Measurements from ENCODE around the gene BLVRA.
"Not testable (repeated sequence)": the region's sequence is repeated elsewhere in the genome, so short reads cannot be mapped to it uniquely, and the experiment has no call there.

Gene BLVRA

GRCh38 chr7:43766564-43766963 is 8.1 kb downstream of the BLVRA start:
- H3K27me3 ChIP-seq (ENCODE audit: control insufficient read depth, insufficient read depth, low read length): no peaks in the 10 kb centered on the region
- no peak overlapping the region for H3K4me3 ChIP-seq (ENCODE audit: low read length)
- H3K27ac ChIP-seq (ENCODE audit: low read depth, low read length): no peak overlapping the region
- H3K4me1 ChIP-seq (ENCODE audit: control insufficient read depth, insufficient read depth, low read length): peaks cover 10% of the 10 kb centered on the region
- no peak overlapping the region for H3K9ac ChIP-seq (ENCODE audit: low read length)
- peaks cover 2% of the 10 kb centered on the region for H3K36me3 ChIP-seq (ENCODE audit: control insufficient read depth, insufficient read depth, low read length)

- no peak overlapping the region for H3K27ac ChIP-seq (ENCODE audit: low read depth, low read length)
- H3K4me3 ChIP-seq (ENCODE audit: low read length): no peak overlapping the region
- H3K36me3 ChIP-seq (ENCODE audit: control insufficient read depth, insufficient read depth, low read length): peaks cover 2% of the 10 kb centered on the region
- no peak overlapping the region for H3K9ac ChIP-seq (ENCODE audit: low read length)
- H3K27me3 ChIP-seq (ENCODE audit: control insufficient read depth, insufficient read depth, low read length): no peaks in the 10 kb centered on the region
- H3K4me1 ChIP-seq (ENCODE audit: control insufficient read depth, insufficient read depth, low read length): peaks cover 10% of the 10 kb centered on the region
Observed at GRCh38 chr7:43767311-43767710, 8.8 kb downstream of the BLVRA start.

GRCh38 chr7:43768201-43768886 is 9.9 kb downstream of the BLVRA start:
- no peak overlapping the region for H3K9ac ChIP-seq (ENCODE audit: low read length)
- H3K4me1 ChIP-seq (ENCODE audit: control insufficient read depth, insufficient read depth, low read length): peaks cover 10% of the 10 kb centered on the region
- no peaks in the 10 kb centered on the region for H3K27me3 ChIP-seq (ENCODE audit: control insufficient read depth, insufficient read depth, low read length)
- no peak overlapping the region for H3K4me3 ChIP-seq (ENCODE audit: low read length)
- H3K27ac ChIP-seq (ENCODE audit: low read depth, low read length): no peak overlapping the region
- peaks cover 4% of the 10 kb centered on the region for H3K36me3 ChIP-seq (ENCODE audit: control insufficient read depth, insufficient read depth, low read length)

GRCh38 chr7:43768887-43769272 is 10.4 kb downstream of the BLVRA start:
- no peaks in the 10 kb centered on the region for H3K27me3 ChIP-seq (ENCODE audit: control insufficient read depth, insufficient read depth, low read length)
- H3K36me3 ChIP-seq (ENCODE audit: control insufficient read depth, insufficient read depth, low read length): peaks cover 4% of the 10 kb centered on the region
- H3K4me1 ChIP-seq (ENCODE audit: control insufficient read depth, insufficient read depth, low read length): peaks cover 10% of the 10 kb centered on the region
- H3K27ac ChIP-seq (ENCODE audit: low read depth, low read length): no peak overlapping the region
- H3K9ac ChIP-seq (ENCODE audit: low read length): no peak overlapping the region
- no peak overlapping the region for H3K4me3 ChIP-seq (ENCODE audit: low read length)

- H3K36me3 ChIP-seq (ENCODE audit: control insufficient read depth, insufficient read depth, low read length): peaks cover 4% of the 10 kb centered on the region
- H3K4me3 ChIP-seq (ENCODE audit: low read length): no peak overlapping the region
- H3K4me1 ChIP-seq (ENCODE audit: control insufficient read depth, insufficient read depth, low read length): peaks cover 10% of the 10 kb centered on the region
- H3K27ac ChIP-seq (ENCODE audit: low read depth, low read length): no peak overlapping the region
- H3K9ac ChIP-seq (ENCODE audit: low read length): no peak overlapping the region
- no peaks in the 10 kb centered on the region for H3K27me3 ChIP-seq (ENCODE audit: control insufficient read depth, insufficient read depth, low read length)
Observed at GRCh38 chr7:43769281-43769680, 10.8 kb downstream of the BLVRA start.

- Histone ChIP-seq H3K27me3 (ENCODE audit: control insufficient read depth, insufficient read depth, low read length) (no peaks in the 10 kb centered on the region), H3K9ac (ENCODE audit: low read length) (no peak overlapping the region), H3K27ac (ENCODE audit: low read depth, low read length) (no peak overlapping the region), H3K4me1 (ENCODE audit: control insufficient read depth, insufficient read depth, low read length) (peaks cover 3% of the 10 kb centered on the region), H3K4me3 (ENCODE audit: low read length) (no peak overlapping the region), H3K36me3 (ENCODE audit: control insufficient read depth, insufficient read depth, low read length) (peaks cover 4% of the 10 kb centered on the region)
Observed at GRCh38 chr7:43769791-43770465, 11.4 kb downstream of the BLVRA start.

- no peak overlapping the region for H3K4me3 ChIP-seq (ENCODE audit: low read length)
- H3K27me3 ChIP-seq (ENCODE audit: control insufficient read depth, insufficient read depth, low read length): no peaks in the 10 kb centered on the region
- no peaks in the 10 kb centered on the region for H3K4me1 ChIP-seq (ENCODE audit: control insufficient read depth, insufficient read depth, low read length)
- no peak overlapping the region for H3K9ac ChIP-seq (ENCODE audit: low read length)
- H3K36me3 ChIP-seq (ENCODE audit: control insufficient read depth, insufficient read depth, low read length): peaks cover 4% of the 10 kb centered on the region
- H3K27ac ChIP-seq (ENCODE audit: low read depth, low read length): no peak overlapping the region
Observed at GRCh38 chr7:43771128-43771527, 12.6 kb downstream of the BLVRA start.

- H3K4me3 ChIP-seq (ENCODE audit: low read length): no peak overlapping the region
- no peak overlapping the region for H3K9ac ChIP-seq (ENCODE audit: low read length)
- peaks cover 4% of the 10 kb centered on the region for H3K36me3 ChIP-seq (ENCODE audit: control insufficient read depth, insufficient read depth, low read length)
- no peak overlapping the region for H3K27ac ChIP-seq (ENCODE audit: low read depth, low read length)
- H3K4me1 ChIP-seq (ENCODE audit: control insufficient read depth, insufficient read depth, low read length): no peaks in the 10 kb centered on the region
- no peaks in the 10 kb centered on the region for H3K27me3 ChIP-seq (ENCODE audit: control insufficient read depth, insufficient read depth, low read length)
Observed at GRCh38 chr7:43771573-43771972, 13.1 kb downstream of the BLVRA start.

- H3K4me1 ChIP-seq (ENCODE audit: control insufficient read depth, insufficient read depth, low read length); H3K4me3 ChIP-seq (ENCODE audit: low read length); H3K27ac ChIP-seq (ENCODE audit: low read depth, low read length); H3K9ac ChIP-seq (ENCODE audit: low read length); H3K27me3 ChIP-seq (ENCODE audit: control insufficient read depth, insufficient read depth, low read length); H3K36me3 ChIP-seq (ENCODE audit: control insufficient read depth, insufficient read depth, low read length): not testable (repeated sequence)
Observed at GRCh38 chr7:43773268-43773667, 14.8 kb downstream of the BLVRA start.

- not testable (repeated sequence) for H3K27me3 ChIP-seq (ENCODE audit: control insufficient read depth, insufficient read depth, low read length); H3K4me1 ChIP-seq (ENCODE audit: control insufficient read depth, insufficient read depth, low read length); H3K4me3 ChIP-seq (ENCODE audit: low read length); H3K36me3 ChIP-seq (ENCODE audit: control insufficient read depth, insufficient read depth, low read length); H3K27ac ChIP-seq (ENCODE audit: low read depth, low read length); H3K9ac ChIP-seq (ENCODE audit: low read length)
Observed at GRCh38 chr7:43775255-43775654, 16.8 kb downstream of the BLVRA start.

- not testable (repeated sequence) for H3K27ac ChIP-seq (ENCODE audit: low read depth, low read length); H3K27me3 ChIP-seq (ENCODE audit: control insufficient read depth, insufficient read depth, low read length); H3K4me1 ChIP-seq (ENCODE audit: control insufficient read depth, insufficient read depth, low read length)
Observed at GRCh38 chr7:43778293-43779044, 20.0 kb downstream of the BLVRA start.

GRCh38 chr7:43779045-43779812 is 20.7 kb downstream of the BLVRA start:
- no peak overlapping the region for H3K27ac ChIP-seq (ENCODE audit: low read depth, low read length)
- no peak overlapping the region for H3K4me3 ChIP-seq (ENCODE audit: low read length)
- H3K36me3 ChIP-seq (ENCODE audit: control insufficient read depth, insufficient read depth, low read length): no peaks in the 10 kb centered on the region

More at GRCh38 chr7:43778293-43779044, 20.0 kb downstream of the BLVRA start:
- H3K4me3 ChIP-seq (ENCODE audit: low read length); H3K36me3 ChIP-seq (ENCODE audit: control insufficient read depth, insufficient read depth, low read length); H3K9ac ChIP-seq (ENCODE audit: low read length): not testable (repeated sequence)

More at GRCh38 chr7:43779045-43779812, 20.7 kb downstream of the BLVRA start:
- H3K4me1 ChIP-seq (ENCODE audit: control insufficient read depth, insufficient read depth, low read length): no peaks in the 10 kb centered on the region
- H3K9ac ChIP-seq (ENCODE audit: low read length): no peak overlapping the region
- H3K27me3 ChIP-seq (ENCODE audit: control insufficient read depth, insufficient read depth, low read length): no peaks in the 10 kb centered on the region

All from rectal smooth muscle tissue (tissue), 1 donor.